Tibial nerve (tissue), 4 donors: ENCODE data around the gene MAG.

Source experiments
- CTCF ChIP-seq, 5 experiments: fragments of 200-600 bp in 3 of 5; fragments of 450-650 bp in 2 of 5; sonication (generic) in 3 of 5; IDR thresholded peaks; one replicate each; pipeline ENCODE4 v1.5.1; 2016 to 2019; ENCODE audit warnings: antibody characterized with exemption in 5 of 5, mild to moderate bottlenecking in 3 of 5, moderate library complexity in 2 of 5
- EP300 ChIP-seq, 2 donors: sonication (generic); formaldehyde crosslinking; IDR thresholded peaks; one replicate each; pipeline ENCODE4 v1.6.1; 2017; ENCODE audit warnings: antibody characterized with exemption in 2 of 2, mild to moderate bottlenecking in 1 of 2
- POLR2A ChIP-seq, 2 donors: fragments of 450-650 bp; IDR thresholded peaks; one replicate each; pipeline ENCODE4 v1.6.1; 2017; ENCODE audit warnings: antibody characterized with exemption in 2 of 2, mild to moderate bottlenecking in 2 of 2, moderate library complexity in 2 of 2

- TF ChIP-seq CTCF (IDR thresholded peaks at IDR 0.05), result no peak
- no peak for TF ChIP-seq EP300 (IDR thresholded peaks at IDR 0.05)
- TF ChIP-seq POLR2A (IDR thresholded peaks at IDR 0.05), result no peak
Measured at GRCh38 chr19:35291259-35291658, 702 bp upstream of the MAG start.
